B cell (primary cell): ENCODE data around the gene PRKAG2. TPM values are rescaled to one million over a fixed set of nuclear protein-coding genes. Genes with fewer than 3 reads are reported as not detected.

Experiments used
- ATAC-seq: fragments of 200-7000 bp; cut with Tn5 transposase; one replicate; pipeline ENCODE4 v1.10.0; 2021; ENCODE audit warnings: low read depth, mild to moderate bottlenecking, moderate number of reproducible peaks, moderate library complexity
- CTCF ChIA-PET: fragments of 350-600 bp; sonication (Branson Sonifier 250); formaldehyde crosslinking; loops from one replicate; lab custom pipeline; 2021; ENCODE audit warnings: antibody characterized with exemption, inconsistent platforms; lab: Charles Lee
- POLR2A ChIA-PET: fragments of 350-600 bp; sonication (Branson Sonifier 250); formaldehyde crosslinking; loops from one replicate; lab custom pipeline; 2021; ENCODE audit warnings: antibody characterized with exemption; lab: Charles Lee
- DNase-seq: peaks from one replicate; pipeline ENCODE4 v3.0.0; 2013
- H2AFZ ChIP-seq: 2 replicates; pipeline ENCODE4 v1.6.1; 2012; ENCODE audit warnings: mild to moderate bottlenecking, low read depth, low read length; ENCODE audit not compliant: insufficient read depth, poor library complexity, severe bottlenecking
- H3K27ac ChIP-seq, 2 donors: 1 replicate in 1 of 2; 2 replicates in 1 of 2; pipeline ENCODE4 v1.5.1; 2012 to 2013; ENCODE audit warnings: low read length in 2 of 2, mild to moderate bottlenecking in 2 of 2, moderate library complexity in 1 of 2
- H3K27me3 ChIP-seq, 4 experiments: fragments of 200-600 bp in 1 of 4; sonication (generic) in 1 of 4; replicated peaks in 1 of 4; 1 replicate in 2 of 4; 2 replicates in 2 of 4; pipeline versions ENCODE4 v1.6.1 to v1.7.0; 2013 to 2016; ENCODE audit warnings: low read length in 3 of 4, mild to moderate bottlenecking in 2 of 4, mixed read lengths in 1 of 4, moderate library complexity in 1 of 4; ENCODE audit not compliant: insufficient read depth in 4 of 4, control insufficient read depth in 3 of 4; ENCODE audit errors: control extremely low read depth in 1 of 4
- H3K36me3 ChIP-seq, 2 experiments: replicated peaks in 1 of 2; 1 replicate in 1 of 2; 2 replicates in 1 of 2; pipeline versions ENCODE4 v1.6.1 to v1.7.1; 2013; ENCODE audit warnings: low read length in 1 of 2; ENCODE audit not compliant: insufficient read depth in 2 of 2, control insufficient read depth in 1 of 2; ENCODE audit errors: control extremely low read depth in 1 of 2, extremely low read depth in 1 of 2
- H3K4me1 ChIP-seq, 2 donors: fragments of 200-600 bp in 1 of 2; sonication (generic) in 1 of 2; 1 replicate in 1 of 2; 2 replicates in 1 of 2; pipeline versions ENCODE4 v1.5.1 to v1.6.1; 2013 to 2017; ENCODE audit warnings: low read length in 2 of 2; ENCODE audit not compliant: control insufficient read depth in 2 of 2, insufficient read depth in 2 of 2
- H3K4me2 ChIP-seq: replicated peaks from 2 replicates; pipeline ENCODE3; 2012; ENCODE audit warnings: mild to moderate bottlenecking, low read depth, low read length; ENCODE audit not compliant: poor library complexity, severe bottlenecking
- H3K4me3 ChIP-seq, 5 experiments: fragments of 200-600 bp in 1 of 5; sonication (generic) in 1 of 5; 1 replicate in 3 of 5; 2 replicates in 2 of 5; pipeline versions ENCODE4 v1.5.1 to v1.7.0; 2011 to 2016; ENCODE audit warnings: low read length in 4 of 5, mild to moderate bottlenecking in 4 of 5, low read depth in 2 of 5, control low read depth in 1 of 5, moderate library complexity in 1 of 5; ENCODE audit not compliant: insufficient read depth in 1 of 5; ENCODE audit errors: control extremely low read depth in 1 of 5, extremely low read depth in 1 of 5
- H3K79me2 ChIP-seq: fragments of 200-600 bp; sonication (generic); one replicate; pipeline ENCODE4 v1.6.0; 2016; ENCODE audit warnings: low read length; ENCODE audit not compliant: control insufficient read depth, insufficient read depth
- H3K9ac ChIP-seq: fragments of 200-600 bp; sonication (generic); 2 replicates; pipeline ENCODE4 v1.6.1; 2017; ENCODE audit warnings: mild to moderate bottlenecking, low read length, moderate library complexity
- H3K9me3 ChIP-seq, 3 donors: one replicate each; pipeline versions ENCODE4 v1.6.1 to v1.7.1; 2013; ENCODE audit warnings: low read length in 2 of 3; ENCODE audit not compliant: control insufficient read depth in 2 of 3, insufficient read depth in 1 of 3; ENCODE audit errors: control extremely low read depth in 1 of 3
- H4K20me1 ChIP-seq: 2 replicates; pipeline ENCODE4 v1.6.0; 2012; ENCODE audit warnings: mild to moderate bottlenecking, low read length; ENCODE audit not compliant: insufficient read depth, control insufficient read depth, poor library complexity, severe bottlenecking
- H3K27ac Mint-ChIP-seq: one replicate; pipeline ENCODE4 v1.8.0; 2021; ENCODE audit warnings: mixed read lengths
- H3K27me3 Mint-ChIP-seq: one replicate; pipeline ENCODE4 v1.8.0; 2021; ENCODE audit warnings: mixed read lengths
- H3K4me1 Mint-ChIP-seq: one replicate; pipeline ENCODE4 v1.8.0; 2021; ENCODE audit warnings: mixed read lengths
- H3K4me3 Mint-ChIP-seq: one replicate; pipeline ENCODE4 v1.8.0; 2021; ENCODE audit warnings: mixed read lengths
- H3K9me3 Mint-ChIP-seq: one replicate; pipeline ENCODE4 v1.8.0; 2022; ENCODE audit warnings: mixed read lengths; ENCODE audit not compliant: insufficient read depth
- EZH2 ChIP-seq: IDR thresholded peaks from 2 replicates; pipeline ENCODE4 v1.6.1; 2012; ENCODE audit warnings: borderline replicate concordance, low read depth, mild to moderate bottlenecking, moderate library complexity, low read length; ENCODE audit not compliant: insufficient read depth, poor library complexity, severe bottlenecking
- WGBS: methylation state at CpG from one replicate; pipeline ENCODE4 v1.1.5; 2013; ENCODE audit warnings: missing lambda C conversion rate; ENCODE audit not compliant: insufficient coverage; 5-methylcytosine and 5-hydroxymethylcytosine counted together
- intact Hi-C: fragments of 100-400 bp; cut with micrococcal nuclease; formaldehyde crosslinking; loops from one replicate; pipeline ENCODE4 v1.10.0; 2022
- polyA plus RNA-seq: library from polyadenylated mRNA; depleted of rRNA; stranded (reverse); fragments of >200 nt; gene quantifications from 2 replicates; pipeline ENCODE4 v1.2.3, GENCODE V29; 2012
- total RNA-seq, 2 donors: library from RNA; stranded (reverse); fragments of 120-200 nt in 1 of 2; gene quantifications; 1 replicate in 1 of 2; 2 replicates in 1 of 2; pipeline versions ENCODE4 v1.2.3 to v1.2.4, GENCODE V29; 2013 to 2022
- TF ChIP-seq, protein P1 (sequence below): fragments of 200-600 bp; IDR thresholded peaks from one replicate; pipeline ENCODE4 v1.8.0; 2022; ENCODE audit warnings: antibody characterized with exemption, mild to moderate bottlenecking

Gene PRKAG2
- total and polyA plus RNA-seq, 2 donors (not counting 1 experiment from before 2014, with no cell fraction given): 22.1 to 56.3 TPM

DNA sequence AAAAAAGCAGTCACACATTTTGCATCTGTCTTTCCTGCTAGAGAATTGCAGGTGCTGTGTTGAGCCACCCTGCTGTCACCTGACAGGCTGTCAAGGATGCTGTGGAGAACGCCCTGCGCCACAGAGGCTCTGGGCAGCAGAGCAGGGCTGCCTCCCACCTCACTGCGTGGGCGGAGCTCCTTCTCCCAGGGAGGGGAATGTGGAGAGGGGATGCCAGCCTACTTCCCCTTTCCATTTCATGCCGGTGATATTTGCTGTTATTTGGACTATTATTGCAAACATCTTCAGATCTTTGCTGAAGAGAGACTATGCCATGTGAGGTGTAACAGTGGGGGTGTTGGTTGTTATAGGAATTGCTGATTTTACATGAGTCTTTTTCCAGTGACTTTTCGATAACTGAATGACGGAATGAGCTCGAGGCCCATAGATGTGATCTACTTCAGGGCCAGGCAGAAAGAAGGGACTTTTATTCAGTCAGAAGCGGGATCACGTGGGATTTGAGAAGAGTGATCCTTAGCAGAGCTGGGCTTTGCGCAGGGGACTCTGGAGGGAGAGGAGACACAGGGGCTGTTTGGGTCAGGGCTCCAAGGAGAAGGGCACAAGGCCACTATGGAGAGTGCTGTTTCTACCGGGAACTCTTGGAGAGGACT lies 13.6 kb upstream of the PRKAG2 start:
- Histone ChIP-seq H3K9me3 (no peaks in the 10 kb centered on the region), H3K4me2 (no peak overlapping the region), H3K27ac (no peak overlapping the region), H3K27me3 (peaks cover 0 to 2% (median 0%) of the 10 kb centered on the region in 4 experiments), H3K36me3 (no peaks in the 10 kb centered on the region), H4K20me1 (no peaks in the 10 kb centered on the region), H3K9ac (no peak overlapping the region), H3K4me3 (no peak overlapping the region), H3K79me2 (no peaks in the 10 kb centered on the region), H2AFZ (no peak overlapping the region), H3K4me1 (no peaks in the 10 kb centered on the region)
- no peak for TF ChIP-seq EZH2
- TF ChIP-seq, protein P1, sequence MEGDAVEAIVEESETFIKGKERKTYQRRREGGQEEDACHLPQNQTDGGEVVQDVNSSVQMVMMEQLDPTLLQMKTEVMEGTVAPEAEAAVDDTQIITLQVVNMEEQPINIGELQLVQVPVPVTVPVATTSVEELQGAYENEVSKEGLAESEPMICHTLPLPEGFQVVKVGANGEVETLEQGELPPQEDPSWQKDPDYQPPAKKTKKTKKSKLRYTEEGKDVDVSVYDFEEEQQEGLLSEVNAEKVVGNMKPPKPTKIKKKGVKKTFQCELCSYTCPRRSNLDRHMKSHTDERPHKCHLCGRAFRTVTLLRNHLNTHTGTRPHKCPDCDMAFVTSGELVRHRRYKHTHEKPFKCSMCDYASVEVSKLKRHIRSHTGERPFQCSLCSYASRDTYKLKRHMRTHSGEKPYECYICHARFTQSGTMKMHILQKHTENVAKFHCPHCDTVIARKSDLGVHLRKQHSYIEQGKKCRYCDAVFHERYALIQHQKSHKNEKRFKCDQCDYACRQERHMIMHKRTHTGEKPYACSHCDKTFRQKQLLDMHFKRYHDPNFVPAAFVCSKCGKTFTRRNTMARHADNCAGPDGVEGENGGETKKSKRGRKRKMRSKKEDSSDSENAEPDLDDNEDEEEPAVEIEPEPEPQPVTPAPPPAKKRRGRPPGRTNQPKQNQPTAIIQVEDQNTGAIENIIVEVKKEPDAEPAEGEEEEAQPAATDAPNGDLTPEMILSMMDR: no peak
- 74% methylated on average over 8 of the region's 12 CpGs for WGBS
- CTCF ChIA-PET: no interaction called here
- Mint-ChIP-seq H3K9me3 (no peaks in the 10 kb centered on the region), H3K27ac (no peak overlapping the region), H3K4me1 (peaks cover 1% of the 10 kb centered on the region), H3K4me3 (no peak overlapping the region), H3K27me3 (peaks cover 32% of the 10 kb centered on the region)
- ATAC-seq: no peak
- POLR2A ChIA-PET: no interaction called here
- DNase-seq: no peak
- intact Hi-C loops: no loop called here
